GM18873 (cell line): Measurements from ENCODE around the gene FILIP1.
"Not testable (repeated sequence)": the region's sequence is repeated elsewhere in the genome, so short reads cannot be mapped to it uniquely, and the experiment has no call there.

Experiments used
- ATAC-seq: cut with Tn5 transposase; IDR thresholded peaks from one replicate; pipeline ENCODE4 v1.9.1; 2021; ENCODE audit warnings: mild to moderate bottlenecking, moderate library complexity, moderate number of reproducible peaks; ENCODE audit not compliant: unreplicated experiment, low FRiP score

FILIP1 gene

GRCh38 chr6:75422024-75422639 lies 71.5 kb downstream of the FILIP1 start:
- no peak for ATAC-seq

- ATAC-seq: no peak
These were observed 72.1 kb downstream of the FILIP1 start for GRCh38 chr6:75421316-75422023.

GRCh38 chr6:75419980-75420379 lies 73.6 kb downstream of the FILIP1 start:
- ATAC-seq: no peak

- no peak for ATAC-seq
These were observed 74.2 kb downstream of the FILIP1 start for GRCh38 chr6:75419416-75419815.

- ATAC-seq: peak; percentile 84
These were observed 75.4 kb downstream of the FILIP1 start for GRCh38 chr6:75418233-75418632.

GRCh38 chr6:75416443-75416842 lies 77.2 kb downstream of the FILIP1 start:
- ATAC-seq: no peak

- no peak for ATAC-seq
These were observed 77.8 kb downstream of the FILIP1 start for GRCh38 chr6:75415804-75416203.

GRCh38 chr6:75414445-75415021 lies 79.1 kb downstream of the FILIP1 start:
- no peak for ATAC-seq

GRCh38 chr6:75412969-75413662 lies 80.5 kb downstream of the FILIP1 start:
- ATAC-seq: no peak

- ATAC-seq: not testable (repeated sequence)
These were observed 83.0 kb downstream of the FILIP1 start for GRCh38 chr6:75410564-75410963.

GRCh38 chr6:75409928-75410327 lies 83.7 kb downstream of the FILIP1 start:
- ATAC-seq: no peak

- no peak for ATAC-seq
These were observed 84.3 kb downstream of the FILIP1 start for GRCh38 chr6:75409286-75409685.

GRCh38 chr6:75403563-75404080 lies 90.0 kb downstream of the FILIP1 start:
- no peak for ATAC-seq

GRCh38 chr6:75402296-75402695 lies 91.3 kb downstream of the FILIP1 start:
- no peak for ATAC-seq

GRCh38 chr6:75397656-75398465 lies 95.7 kb downstream of the FILIP1 start:
- no peak for ATAC-seq

- no peak for ATAC-seq
These were observed 96.4 kb downstream of the FILIP1 start for GRCh38 chr6:75397171-75397570.

- ATAC-seq: no peak
These were observed 97.4 kb downstream of the FILIP1 start for GRCh38 chr6:75396005-75396800.

GRCh38 chr6:75393806-75394205 lies 99.8 kb downstream of the FILIP1 start:
- no peak for ATAC-seq

- no peak for ATAC-seq
These were observed 102.3 kb downstream of the FILIP1 start for GRCh38 chr6:75391276-75391675.
